Natural killer cell treated with Interleukin-12 subunit alpha and Interleukin-12 subunit beta and Interleukin-15 and Interleukin-18, amount 100 ng/mL, for 72 hours (primary cell): ENCODE measurements around the gene CTSO. TPM values are rescaled to one million over a fixed set of nuclear protein-coding genes. Genes with fewer than 3 reads are reported as not detected.

Experiments
- ATAC-seq, 2 donors: fragments of 150-1000 bp; cut with Tn5 transposase in 1 of 2; sonication (Bioruptor Pico), chemical (Tn5 transposase) in 1 of 2; 2 replicates each; pipeline ENCODE4 v1.10.0; 2021
- DNase-seq: peaks from one replicate; pipeline ENCODE4 v3.0.0; 2022; ENCODE audit warnings: low spot score
- H3K27ac Mint-ChIP-seq, 2 donors: 1 replicate in 1 of 2; 2 replicates in 1 of 2; pipeline ENCODE4 v1.8.0; 2022; ENCODE audit warnings: mixed read lengths in 2 of 2, mild to moderate bottlenecking in 1 of 2, moderate library complexity in 1 of 2
- H3K27me3 Mint-ChIP-seq, 2 donors: 1 replicate in 1 of 2; 2 replicates in 1 of 2; pipeline ENCODE4 v1.8.0; 2022; ENCODE audit warnings: mixed read lengths in 2 of 2
- H3K36me3 Mint-ChIP-seq: one replicate; pipeline ENCODE4 v1.8.0; 2022; ENCODE audit warnings: mixed read lengths
- H3K4me1 Mint-ChIP-seq, 2 donors: 1 replicate in 1 of 2; 2 replicates in 1 of 2; pipeline ENCODE4 v1.8.0; 2022; ENCODE audit warnings: low read depth in 2 of 2, mixed read lengths in 2 of 2, mild to moderate bottlenecking in 1 of 2
- H3K4me3 Mint-ChIP-seq: one replicate; pipeline ENCODE4 v1.8.0; 2022; ENCODE audit warnings: mixed read lengths
- H3K9me3 Mint-ChIP-seq: 2 replicates; pipeline ENCODE4 v1.8.0; 2022; ENCODE audit warnings: mixed read lengths
- total RNA-seq, 2 donors: library from RNA; stranded (reverse); gene quantifications; one replicate each; pipeline ENCODE4 v1.2.3, GENCODE V29; 2022

The CTSO gene
- 1 to 10 TPM; 1.3 to 5.8 TPM for total RNA-seq

- Mint-ChIP-seq H3K27me3 (peaks cover 4% of the 10 kb centered on the region in 2 donors), H3K27ac (peak within 1 kb of the TSS; percentile 98 to 100), H3K9me3 (no peaks in the 10 kb centered on the region), H3K4me3 (peak within 1 kb of the TSS; percentile 99), H3K36me3 (no peaks in the 10 kb centered on the region), H3K4me1 (peaks cover 10% of the 10 kb centered on the region in 2 donors)
- ATAC-seq (peak; percentile 94 to 95), DNase-seq (peak; percentile 83)
Measured at GRCh38 chr4:155953151-155954117, at the start of gene CTSO. Gene CTSO, minus strand, starts transcription at chr4:155953866. Its CDS starts 19 bp downstream, at chr4:155953847.

GRCh38 chr4:156000491-156000890, 46.8 kb upstream of the CTSO start:
- Mint-ChIP-seq H3K27me3 (no peaks in the 10 kb centered on the region), H3K4me1 (no peaks in the 10 kb centered on the region), H3K4me3 (no peak overlapping the region), H3K9me3 (peaks cover 6% of the 10 kb centered on the region), H3K27ac (no peak overlapping the region), H3K36me3 (no peaks in the 10 kb centered on the region)
- DNase-seq (no peak), ATAC-seq (no peak)

- Mint-ChIP-seq H3K4me1 (no peaks in the 10 kb centered on the region), H3K9me3 (peaks cover 6% of the 10 kb centered on the region), H3K4me3 (no peak overlapping the region), H3K27ac (no peak overlapping the region), H3K36me3 (no peaks in the 10 kb centered on the region), H3K27me3 (no peaks in the 10 kb centered on the region)
- DNase-seq, result no peak
- no peak for ATAC-seq
Measured at GRCh38 chr4:155999725-156000124, 46.1 kb upstream of the CTSO start.

- no peak overlapping the region for H3K4me3 Mint-ChIP-seq
- no peaks in the 10 kb centered on the region for H3K27me3 Mint-ChIP-seq
- H3K4me1 Mint-ChIP-seq, result no peaks in the 10 kb centered on the region
- peaks cover 3% of the 10 kb centered on the region for H3K9me3 Mint-ChIP-seq
- ATAC-seq (no peak), DNase-seq (no peak)
- H3K36me3 Mint-ChIP-seq, result no peaks in the 10 kb centered on the region
- no peak overlapping the region for H3K27ac Mint-ChIP-seq
Measured at GRCh38 chr4:155995069-155995468, 41.4 kb upstream of the CTSO start.

- DNase-seq, result no peak
- Mint-ChIP-seq H3K27me3 (peaks cover 0 to 3% of the 10 kb centered on the region in 2 donors), H3K4me3 (no peak overlapping the region), H3K27ac (no peak overlapping the region), H3K4me1 (no peaks in the 10 kb centered on the region), H3K36me3 (no peaks in the 10 kb centered on the region), H3K9me3 (peaks cover 4% of the 10 kb centered on the region)
- no peak for ATAC-seq
Measured at GRCh38 chr4:155984106-155984797, 30.6 kb upstream of the CTSO start.

- H3K27me3 Mint-ChIP-seq, result peaks cover 0 to 3% of the 10 kb centered on the region in 2 donors
- H3K9me3 Mint-ChIP-seq, result peaks cover 4% of the 10 kb centered on the region
- no peaks in the 10 kb centered on the region for H3K4me1 Mint-ChIP-seq
- ATAC-seq (no peak), DNase-seq (no peak)
- H3K4me3 Mint-ChIP-seq, result no peak overlapping the region
- H3K27ac Mint-ChIP-seq, result no peak overlapping the region
- H3K36me3 Mint-ChIP-seq, result no peaks in the 10 kb centered on the region
Measured at GRCh38 chr4:155982736-155983385, 29.2 kb upstream of the CTSO start.

- Mint-ChIP-seq H3K4me1 (no peaks in the 10 kb centered on the region), H3K27ac (no peak overlapping the region), H3K4me3 (no peak overlapping the region), H3K27me3 (peaks cover 0 to 3% of the 10 kb centered on the region in 2 donors), H3K9me3 (peaks cover 4% of the 10 kb centered on the region), H3K36me3 (no peaks in the 10 kb centered on the region)
- DNase-seq (no peak), ATAC-seq (no peak)
Measured at GRCh38 chr4:155978810-155979209, 25.1 kb upstream of the CTSO start.

- Mint-ChIP-seq H3K36me3 (no peaks in the 10 kb centered on the region), H3K4me1 (no peaks in the 10 kb centered on the region), H3K4me3 (no peak overlapping the region), H3K27ac (no peak overlapping the region), H3K27me3 (no peaks in the 10 kb centered on the region), H3K9me3 (no peaks in the 10 kb centered on the region)
- ATAC-seq (no peak), DNase-seq (no peak)
Measured at GRCh38 chr4:155975511-155975910, 21.8 kb upstream of the CTSO start.

- ATAC-seq, result no peak
- H3K9me3 Mint-ChIP-seq, result no peaks in the 10 kb centered on the region
- no peaks in the 10 kb centered on the region for H3K36me3 Mint-ChIP-seq
- H3K4me3 Mint-ChIP-seq, result no peak overlapping the region
- H3K27ac Mint-ChIP-seq, result no peak overlapping the region
- no peaks in the 10 kb centered on the region for H3K27me3 Mint-ChIP-seq
- no peak for DNase-seq
- H3K4me1 Mint-ChIP-seq, result no peaks in the 10 kb centered on the region
Measured at GRCh38 chr4:155974996-155975395, 21.3 kb upstream of the CTSO start.

- Mint-ChIP-seq H3K9me3 (no peaks in the 10 kb centered on the region), H3K27me3 (peaks cover 0 to 4% of the 10 kb centered on the region in 2 donors), H3K4me1 (no peaks in the 10 kb centered on the region), H3K4me3 (no peak overlapping the region), H3K27ac (no peak overlapping the region), H3K36me3 (no peaks in the 10 kb centered on the region)
- no peak for DNase-seq
- ATAC-seq, result no peak
Measured at GRCh38 chr4:155974476-155974749, 20.7 kb upstream of the CTSO start.

- H3K36me3 Mint-ChIP-seq, result no peaks in the 10 kb centered on the region
- DNase-seq, result no peak
- no peak overlapping the region for H3K27ac Mint-ChIP-seq
- peaks cover 0 to 5% of the 10 kb centered on the region in 2 donors for H3K27me3 Mint-ChIP-seq
- no peak for ATAC-seq
- H3K9me3 Mint-ChIP-seq, result no peaks in the 10 kb centered on the region
- no peak overlapping the region for H3K4me3 Mint-ChIP-seq
- H3K4me1 Mint-ChIP-seq, result no peaks in the 10 kb centered on the region
Measured at GRCh38 chr4:155973639-155974475, 20.2 kb upstream of the CTSO start.

- Mint-ChIP-seq H3K27me3 (peaks cover 3 to 5% of the 10 kb centered on the region in 2 donors), H3K27ac (no peak overlapping the region), H3K4me3 (no peak overlapping the region), H3K36me3 (no peaks in the 10 kb centered on the region), H3K4me1 (no peaks in the 10 kb centered on the region), H3K9me3 (no peaks in the 10 kb centered on the region)
- DNase-seq, result no peak
- no peak for ATAC-seq
Measured at GRCh38 chr4:155972098-155972497, 18.4 kb upstream of the CTSO start.

GRCh38 chr4:155966731-155967395, 13.2 kb upstream of the CTSO start:
- Mint-ChIP-seq H3K27me3 (peaks cover 6 to 9% of the 10 kb centered on the region in 2 donors), H3K9me3 (no peaks in the 10 kb centered on the region)

More at GRCh38 chr4:155966731-155967395, 13.2 kb upstream of the CTSO start:
- Mint-ChIP-seq H3K36me3 (no peaks in the 10 kb centered on the region), H3K27ac (no peak overlapping the region), H3K4me1 (no peaks in the 10 kb centered on the region), H3K4me3 (no peak overlapping the region)
- DNase-seq (no peak), ATAC-seq (no peak)
